IMR-90 (cell line): ENCODE results near the gene TK2. TPM values are rescaled to one million over a fixed set of nuclear protein-coding genes. Genes with fewer than 3 reads are reported as not detected.

Experiments
- ATAC-seq: fragments of 200-7000 bp; cut with Tn5 transposase; 2 replicates; pipeline ENCODE4 v1.9.1; 2020; ENCODE audit warnings: low read depth, mild to moderate bottlenecking, moderate library complexity
- BruUV-seq: library from RNA; stranded (reverse); fragments of 400-500 nt; replicated peaks from 2 replicates; lab custom pipeline; 2021; lab: Mats Ljungman, UMichigan
- CTCF ChIA-PET: fragments of 300-600 bp; formaldehyde crosslinking; extraction: SDS; loops from one replicate; lab custom pipeline; 2021; ENCODE audit warnings: antibody characterized with exemption; lab: Yijun Ruan, JAX
- POLR2A ChIA-PET: fragments of 300-600 bp; sonication (Branson Sonifier 250); formaldehyde crosslinking; loops from one replicate; lab custom pipeline; 2022; ENCODE audit warnings: antibody characterized with exemption; ENCODE audit not compliant: unreplicated experiment; lab: Charles Lee
- DNase-seq: peaks from one replicate; pipeline ENCODE4 v3.0.0; 2013
- H2AFZ ChIP-seq: replicated peaks from 2 replicates; pipeline ENCODE3; 2013; ENCODE audit warnings: low read length, mild to moderate bottlenecking; ENCODE audit not compliant: poor library complexity
- H2AK5ac ChIP-seq: 2 replicates; pipeline ENCODE4 v1.6.1; 2013; ENCODE audit warnings: low read depth, low read length, inconsistent platforms
- H2AK9ac ChIP-seq: replicated peaks from 2 replicates; pipeline ENCODE3; 2013; ENCODE audit warnings: mild to moderate bottlenecking, low read depth, low read length, moderate library complexity; ENCODE audit not compliant: poor library complexity
- H2BK120ac ChIP-seq: 2 replicates; pipeline ENCODE4 v1.6.1; 2013; ENCODE audit warnings: low read depth, low read length, inconsistent platforms
- H2BK15ac ChIP-seq: 3 replicates; pipeline ENCODE4 v1.6.1; 2013; ENCODE audit warnings: low read depth, low read length, inconsistent platforms
- H2BK20ac ChIP-seq: 2 replicates; pipeline ENCODE4 v1.6.1; 2013; ENCODE audit warnings: low read depth, mild to moderate bottlenecking, inconsistent platforms, low read length, moderate library complexity
- H2BK5ac ChIP-seq: 2 replicates; pipeline ENCODE4 v1.6.1; 2013; ENCODE audit warnings: mild to moderate bottlenecking, low read depth, low read length, inconsistent platforms; ENCODE audit not compliant: poor library complexity, severe bottlenecking
- H3K14ac ChIP-seq: replicated peaks from 2 replicates; pipeline ENCODE4 v1.6.1; 2013; ENCODE audit warnings: low read depth, low read length, inconsistent platforms
- H3K18ac ChIP-seq: 2 replicates; pipeline ENCODE4 v1.6.1; 2013; ENCODE audit warnings: low read depth, low read length, control low read depth
- H3K23ac ChIP-seq: 2 replicates; pipeline ENCODE4 v1.6.1; 2013; ENCODE audit warnings: low read depth, low read length, inconsistent platforms
- H3K27ac ChIP-seq: 2 replicates; pipeline ENCODE4 v1.5.1; 2013; ENCODE audit warnings: mild to moderate bottlenecking, control low read depth, low read length; ENCODE audit not compliant: insufficient read depth
- H3K27me3 ChIP-seq: 2 replicates; pipeline ENCODE4 v1.6.1; 2013; ENCODE audit warnings: low read length; ENCODE audit not compliant: control insufficient read depth, insufficient read depth
- H3K36me3 ChIP-seq: 2 replicates; pipeline ENCODE4 v1.6.1; 2013; ENCODE audit warnings: low read length, mixed read lengths; ENCODE audit not compliant: control insufficient read depth, insufficient read depth
- H3K4ac ChIP-seq: 2 replicates; pipeline ENCODE4 v1.6.1; 2013; ENCODE audit warnings: low read depth, low read length, inconsistent platforms
- H3K4me1 ChIP-seq: 2 replicates; pipeline ENCODE4 v1.6.1; 2013; ENCODE audit warnings: low read length, mixed read lengths; ENCODE audit not compliant: control insufficient read depth, insufficient read depth
- H3K4me2 ChIP-seq: 2 replicates; pipeline ENCODE4 v1.6.1; 2013; ENCODE audit warnings: low read depth, mild to moderate bottlenecking, control low read depth, low read length, moderate library complexity
- H3K4me3 ChIP-seq: 2 replicates; pipeline ENCODE4 v1.5.1; 2013; ENCODE audit warnings: low read depth, mild to moderate bottlenecking, control low read depth, low read length, moderate library complexity; ENCODE audit not compliant: insufficient read depth
- H3K56ac ChIP-seq: 2 replicates; pipeline ENCODE4 v1.6.1; 2013; ENCODE audit warnings: low read length, inconsistent platforms; ENCODE audit not compliant: insufficient read depth; ENCODE audit errors: extremely low read depth
- H3K79me1 ChIP-seq, 2 experiments: 2 replicates each; pipeline ENCODE4 v1.6.1; 2013; ENCODE audit warnings: low read length in 2 of 2, inconsistent platforms in 1 of 2, low read depth in 1 of 2
- H3K9ac ChIP-seq: 2 replicates; pipeline ENCODE4 v1.6.1; 2013; ENCODE audit warnings: low read depth, low read length, control low read depth
- H3K9me1 ChIP-seq: 2 replicates; pipeline ENCODE4 v1.6.1; 2013; ENCODE audit warnings: low read length, inconsistent platforms; ENCODE audit not compliant: insufficient read depth
- H3K9me3 ChIP-seq: 2 replicates; pipeline ENCODE4 v1.6.1; 2013; ENCODE audit warnings: low read length; ENCODE audit not compliant: control insufficient read depth, insufficient read depth
- H4K20me1 ChIP-seq: 2 replicates; pipeline ENCODE4 v1.6.1; 2013; ENCODE audit warnings: low read length, inconsistent platforms; ENCODE audit not compliant: insufficient read depth
- H4K5ac ChIP-seq: 2 replicates; pipeline ENCODE4 v1.6.1; 2013; ENCODE audit warnings: mild to moderate bottlenecking, low read depth, low read length, control low read depth
- H4K8ac ChIP-seq, 2 experiments: 2 replicates each; pipeline ENCODE4 v1.6.1; 2013; ENCODE audit warnings: low read depth in 2 of 2, low read length in 2 of 2, control low read depth in 1 of 2, inconsistent platforms in 1 of 2
- H4K91ac ChIP-seq: 2 replicates; pipeline ENCODE4 v1.6.1; 2013; ENCODE audit warnings: low read depth, low read length, inconsistent platforms; ENCODE audit not compliant: insufficient read depth
- BHLHE40 ChIP-seq: fragments of 150-350 bp; IDR thresholded peaks from 2 replicates; pipeline ENCODE4 v1.6.1; 2016; ENCODE audit warnings: mild to moderate bottlenecking, low read depth, low read length
- CEBPB ChIP-seq: IDR thresholded peaks from 2 replicates; pipeline ENCODE4 v1.6.1; 2012; ENCODE audit warnings: low read depth, low read length, improper control_type of control experiment
- CHD1 ChIP-seq: IDR thresholded peaks from 2 replicates; pipeline ENCODE4 v1.6.1; 2012; ENCODE audit warnings: low read depth, low read length, improper control_type of control experiment
- FOS ChIP-seq: fragments of 150-350 bp; IDR thresholded peaks from 2 replicates; pipeline ENCODE4 v1.6.1; 2016; ENCODE audit warnings: low read depth, low read length
- MAFK ChIP-seq: IDR thresholded peaks from 2 replicates; pipeline ENCODE4 v1.6.1; 2012; ENCODE audit warnings: low read depth, low read length, improper control_type of control experiment
- MAZ ChIP-seq: IDR thresholded peaks from 2 replicates; pipeline ENCODE4 v1.6.1; 2012; ENCODE audit warnings: low read depth, mild to moderate bottlenecking, low read length, improper control_type of control experiment, moderate library complexity, borderline replicate concordance
- MXI1 ChIP-seq: IDR thresholded peaks from 2 replicates; pipeline ENCODE4 v1.6.1; 2012; ENCODE audit warnings: low read depth, mild to moderate bottlenecking, low read length, moderate library complexity, borderline replicate concordance
- NFE2L2 ChIP-seq: fragments of 150-350 bp; IDR thresholded peaks from 2 replicates; pipeline ENCODE4 v1.6.1; 2016; ENCODE audit warnings: low read depth, mild to moderate bottlenecking, low read length
- RAD21 ChIP-seq: IDR thresholded peaks from 2 replicates; pipeline ENCODE4 v1.6.1; 2012; ENCODE audit warnings: low read length, improper control_type of control experiment
- RCOR1 ChIP-seq: IDR thresholded peaks from 2 replicates; pipeline ENCODE4 v1.6.1; 2012; ENCODE audit warnings: mild to moderate bottlenecking, low read length, improper control_type of control experiment; ENCODE audit not compliant: insufficient replicate concordance
- RFX5 ChIP-seq: IDR thresholded peaks from 2 replicates; pipeline ENCODE4 v1.8.0; 2012; ENCODE audit warnings: low read depth, mild to moderate bottlenecking, low read length, moderate library complexity
- SMC3 ChIP-seq: fragments of 150-350 bp; IDR thresholded peaks from 2 replicates; pipeline ENCODE4 v1.6.1; 2016; ENCODE audit warnings: low read depth, mild to moderate bottlenecking, antibody characterized with exemption, low read length, moderate library complexity
- WGBS, 2 experiments: methylation state at CpG; one replicate each; pipeline versions ENCODE4 v1.1.5 to v1.1.7; 2013; ENCODE audit warnings: missing lambda C conversion rate in 2 of 2; ENCODE audit not compliant: insufficient read length in 1 of 2; ENCODE audit errors: extremely low coverage in 2 of 2; 5-methylcytosine and 5-hydroxymethylcytosine counted together
- dilution Hi-C: fragments of 300-500 bp; cut with HindIII; formaldehyde crosslinking; loops from one replicate; pipeline ENCODE4 v1.14.3; 2018; ENCODE audit warnings: low sequenced_read_pairs; ENCODE audit not compliant: unreplicated experiment
- in situ Hi-C: fragments of 300-500 bp; cut with MboI; formaldehyde crosslinking; loops from 3 replicates; pipeline ENCODE4 v1.14.3; 2019; ENCODE audit warnings: low sequenced_read_pairs, inconsistent platforms, mixed read lengths
- intact Hi-C: fragments of 100-400 bp; cut with micrococcal nuclease; formaldehyde crosslinking; loops from 2 replicates; pipeline ENCODE4 v1.10.0; 2022
- polyA plus RNA-seq, 3 experiments: library from polyadenylated mRNA; depleted of rRNA; stranded (reverse); fragments of >200 nt; gene quantifications; 2 replicates each; pipeline ENCODE4 v1.2.3, GENCODE V29; 2012; ENCODE audit warnings: low replicate concordance in 1 of 3
- total RNA-seq: library from RNA; depleted of rRNA; stranded (reverse); fragments of >200 nt; gene quantifications from 2 replicates; pipeline ENCODE4 v1.2.3, GENCODE V29; 2012
- TF ChIP-seq, protein P1 (sequence below): fragments of 150-350 bp; IDR thresholded peaks from 2 replicates; pipeline ENCODE4 v1.6.1; 2017; ENCODE audit warnings: mild to moderate bottlenecking, antibody characterized with exemption, low read length, low read depth
- TF ChIP-seq, protein P2 (sequence below): conservative IDR thresholded peaks from 2 replicates; pipeline ENCODE4 v1.5.1; 2012; ENCODE audit warnings: mild to moderate bottlenecking, low read depth, low read length, improper control_type of control experiment
- TF ChIP-seq, protein P3 (sequence below): fragments of 150-350 bp; IDR thresholded peaks from 2 replicates; pipeline ENCODE4 v1.6.1; 2016; ENCODE audit warnings: low read depth, mild to moderate bottlenecking, low read length, moderate library complexity, borderline replicate concordance

The TK2 gene
- total and polyA plus RNA-seq, 2 of the 4 experiments (the other 2 are of a cell fraction) = 14.7 to 16.5 TPM

DNA sequence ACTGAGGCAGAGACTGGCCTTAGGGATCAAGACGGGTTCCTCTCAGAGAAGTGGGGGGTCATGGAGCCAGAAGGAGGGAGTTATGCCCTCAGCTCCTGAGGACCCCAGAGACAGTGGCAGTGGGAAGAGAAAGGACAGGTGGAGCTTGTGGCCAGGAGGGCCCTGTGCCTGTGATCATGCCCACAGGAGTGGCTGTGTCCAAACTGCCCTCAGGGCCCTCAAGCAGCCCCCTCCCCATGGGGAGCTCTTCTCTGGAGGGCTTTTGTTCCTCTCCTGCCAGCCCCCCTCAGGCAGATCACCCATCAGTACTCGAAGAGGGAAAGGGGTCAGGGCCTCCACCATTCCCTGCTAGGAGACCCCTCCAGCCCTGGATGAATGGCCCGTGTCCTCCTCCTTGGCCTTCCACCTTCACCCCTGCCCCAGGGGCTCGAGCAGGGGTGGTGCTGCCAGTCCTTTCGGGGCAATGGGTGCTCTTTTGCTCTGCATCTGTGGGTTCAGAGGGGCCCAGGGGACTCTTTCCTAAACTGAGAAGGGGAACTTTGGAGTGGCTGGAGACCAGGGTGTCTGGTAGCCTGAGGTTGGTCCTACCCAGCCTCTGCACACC is 70.2 kb downstream of the TK2 start:
- Histone ChIP-seq H2AFZ (no peak overlapping the region), H2AK5ac (no peak overlapping the region), H3K9ac (no peak overlapping the region), H2BK15ac (no peak overlapping the region), H3K4me3 (no peak overlapping the region), H2BK5ac (no peak overlapping the region), H3K27me3 (peaks cover 12% of the 10 kb centered on the region; the same call in 1 of the 2 replicates), H3K14ac (no peak overlapping the region), H3K18ac (no peak overlapping the region), H4K5ac (no peak overlapping the region), H3K27ac (no peak overlapping the region), H3K9me1 (no peaks in the 10 kb centered on the region), H4K91ac (no peak overlapping the region), H3K4me1 (no peaks in the 10 kb centered on the region), H3K36me3 (no peaks in the 10 kb centered on the region), H2AK9ac (no peak overlapping the region), H3K4me2 (no peak overlapping the region), H3K79me1 (no peaks in the 10 kb centered on the region), H4K20me1 (no peaks in the 10 kb centered on the region), H4K8ac (no peak overlapping the region), H2BK120ac (no peak overlapping the region), H2BK20ac (no peak overlapping the region), H3K56ac (no peak overlapping the region), H3K9me3 (no peaks in the 10 kb centered on the region), H3K23ac (no peak overlapping the region), H3K4ac (no peak overlapping the region)
- dilution Hi-C loops = no loop called here
- in situ Hi-C loops = no loop called here
- WGBS, 2 experiments = no CpG with 5 or more reads among the region's 5 CpGs
- no TSS peak for BruUV-seq
- CTCF ChIA-PET = interaction anchor here (1.1 kb wide), 1 partner anchor 137 kb away, joined by 3 read pairs; no protein-coding TSS in a partner anchor
- intact Hi-C loops = loop anchor here (5.0 kb wide), 2 partner anchors 108 to 202 kb away; no protein-coding TSS in a partner anchor
- POLR2A ChIA-PET = no interaction called here
- no peak for ATAC-seq
- no peak for TF ChIP-seq CEBPB
- TF ChIP-seq FOS = no peak
- TF ChIP-seq, protein P1, sequence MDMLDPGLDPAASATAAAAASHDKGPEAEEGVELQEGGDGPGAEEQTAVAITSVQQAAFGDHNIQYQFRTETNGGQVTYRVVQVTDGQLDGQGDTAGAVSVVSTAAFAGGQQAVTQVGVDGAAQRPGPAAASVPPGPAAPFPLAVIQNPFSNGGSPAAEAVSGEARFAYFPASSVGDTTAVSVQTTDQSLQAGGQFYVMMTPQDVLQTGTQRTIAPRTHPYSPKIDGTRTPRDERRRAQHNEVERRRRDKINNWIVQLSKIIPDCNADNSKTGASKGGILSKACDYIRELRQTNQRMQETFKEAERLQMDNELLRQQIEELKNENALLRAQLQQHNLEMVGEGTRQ = no peak
- TF ChIP-seq RFX5 = no peak
- TF ChIP-seq NFE2L2 = no peak
- no peak for TF ChIP-seq BHLHE40
- no peak for TF ChIP-seq MAZ
- TF ChIP-seq SMC3 = no peak
- no peak for TF ChIP-seq MXI1
- no peak for TF ChIP-seq RCOR1
- TF ChIP-seq, protein P2, sequence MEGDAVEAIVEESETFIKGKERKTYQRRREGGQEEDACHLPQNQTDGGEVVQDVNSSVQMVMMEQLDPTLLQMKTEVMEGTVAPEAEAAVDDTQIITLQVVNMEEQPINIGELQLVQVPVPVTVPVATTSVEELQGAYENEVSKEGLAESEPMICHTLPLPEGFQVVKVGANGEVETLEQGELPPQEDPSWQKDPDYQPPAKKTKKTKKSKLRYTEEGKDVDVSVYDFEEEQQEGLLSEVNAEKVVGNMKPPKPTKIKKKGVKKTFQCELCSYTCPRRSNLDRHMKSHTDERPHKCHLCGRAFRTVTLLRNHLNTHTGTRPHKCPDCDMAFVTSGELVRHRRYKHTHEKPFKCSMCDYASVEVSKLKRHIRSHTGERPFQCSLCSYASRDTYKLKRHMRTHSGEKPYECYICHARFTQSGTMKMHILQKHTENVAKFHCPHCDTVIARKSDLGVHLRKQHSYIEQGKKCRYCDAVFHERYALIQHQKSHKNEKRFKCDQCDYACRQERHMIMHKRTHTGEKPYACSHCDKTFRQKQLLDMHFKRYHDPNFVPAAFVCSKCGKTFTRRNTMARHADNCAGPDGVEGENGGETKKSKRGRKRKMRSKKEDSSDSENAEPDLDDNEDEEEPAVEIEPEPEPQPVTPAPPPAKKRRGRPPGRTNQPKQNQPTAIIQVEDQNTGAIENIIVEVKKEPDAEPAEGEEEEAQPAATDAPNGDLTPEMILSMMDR = no peak
- TF ChIP-seq MAFK = no peak
- TF ChIP-seq, protein P3, sequence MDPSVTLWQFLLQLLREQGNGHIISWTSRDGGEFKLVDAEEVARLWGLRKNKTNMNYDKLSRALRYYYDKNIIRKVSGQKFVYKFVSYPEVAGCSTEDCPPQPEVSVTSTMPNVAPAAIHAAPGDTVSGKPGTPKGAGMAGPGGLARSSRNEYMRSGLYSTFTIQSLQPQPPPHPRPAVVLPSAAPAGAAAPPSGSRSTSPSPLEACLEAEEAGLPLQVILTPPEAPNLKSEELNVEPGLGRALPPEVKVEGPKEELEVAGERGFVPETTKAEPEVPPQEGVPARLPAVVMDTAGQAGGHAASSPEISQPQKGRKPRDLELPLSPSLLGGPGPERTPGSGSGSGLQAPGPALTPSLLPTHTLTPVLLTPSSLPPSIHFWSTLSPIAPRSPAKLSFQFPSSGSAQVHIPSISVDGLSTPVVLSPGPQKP = no peak
- TF ChIP-seq CHD1 = no peak
- TF ChIP-seq RAD21 = no peak
- no peak for DNase-seq
